ENCODE results near the gene TOMM40. TPM values are rescaled to one million over a fixed set of nuclear protein-coding genes. Genes with fewer than 3 reads are reported as not detected.
A peak's percentile ranks its signal among the peaks of the same experiment; 100 is the strongest.

Gene TOMM40
- total and polyA plus RNA-seq, 2 of the 13 experiments (the other 11 are each of a cell fraction or from before 2014, with no cell fraction given), result 72.0 to 110 TPM

- peak; percentile 82; the same call in 1 of the 2 replicates for TF ChIP-seq ZBTB26 (CRISPR knock-in tag; IDR thresholded peaks at IDR 0.05; ENCODE audit: borderline replicate concordance)
- TF ChIP-seq SKI (IDR thresholded peaks at IDR 0.05; ENCODE audit: partially characterized antibody), result no peak
- peak; percentile 29; the same call in 1 of the 2 replicates for TF ChIP-seq CHD4 (IDR thresholded peaks at IDR 0.05; ENCODE audit: borderline replicate concordance, low read length)
- TF ChIP-seq ZMYM3 (CRISPR knock-in tag; IDR thresholded peaks at IDR 0.05), result peak; percentile 79
- TF ChIP-seq ZFP37 (CRISPR knock-in tag; IDR thresholded peaks at IDR 0.05; ENCODE audit: borderline replicate concordance), result no peak
- TF ChIP-seq ZFP91 (CRISPR knock-in tag; IDR thresholded peaks at IDR 0.05; ENCODE audit: borderline replicate concordance), result peak; percentile 38; the same call in 1 of the 2 replicates
- peak; percentile 45; the same call in 1 of the 2 replicates for TF ChIP-seq ZFX (CRISPR knock-in tag; IDR thresholded peaks at IDR 0.05; ENCODE audit: low read depth)
- peak; percentile 25; the same call in 1 of the 2 replicates for TF ChIP-seq KDM5B (CRISPR knock-in tag; IDR thresholded peaks at IDR 0.05; ENCODE audit: borderline replicate concordance)
- 0 out of 2 replicates have a peak, but pooled peaks have one; percentile 35 for TF ChIP-seq SRY (CRISPR knock-in tag; IDR thresholded peaks at IDR 0.05)
- 0 out of 2 replicates have a peak, but pooled peaks have one; percentile 8 for TF ChIP-seq ZBTB37 (CRISPR knock-in tag; IDR thresholded peaks at IDR 0.05)
- TF ChIP-seq ZNF75D (CRISPR knock-in tag; IDR thresholded peaks at IDR 0.05; ENCODE audit: borderline replicate concordance), result no peak
- no peak for TF ChIP-seq GLI4 (CRISPR knock-in tag; IDR thresholded peaks at IDR 0.05; ENCODE audit: borderline replicate concordance)
- no peak for TF ChIP-seq ZNF446 (CRISPR knock-in tag; IDR thresholded peaks at IDR 0.05)
- TF ChIP-seq ZNF382 (CRISPR knock-in tag; IDR thresholded peaks at IDR 0.05; ENCODE audit: borderline replicate concordance), result no peak
- TF ChIP-seq NONO (IDR thresholded peaks at IDR 0.05), result no peak
- peak; percentile 82 for TF ChIP-seq NONO (CRISPR knock-in tag; conservative IDR thresholded peaks at IDR 0.05)
- peak; percentile 68 to 69; a peak in 3 of 4 replicates for TF ChIP-seq HMGXB4 (CRISPR knock-in tag; IDR thresholded peaks at IDR 0.05; ENCODE audit: borderline replicate concordance in 1 of 2, low read depth in 1 of 2)
- TF ChIP-seq RBM22 (optimal IDR thresholded peaks at IDR 0.05; ENCODE audit: low read length), result no peak
- TF ChIP-seq ZBTB44 (CRISPR knock-in tag; IDR thresholded peaks at IDR 0.05), result no peak
- no peak for TF ChIP-seq TRIM24 (CRISPR knock-in tag; IDR thresholded peaks at IDR 0.05)
Observed at GRCh38 chr19:44845612-44846454, 45.2 kb upstream of the TOMM40 start, which contains the start of gene NECTIN2 (continued).

Data from HepG2 (cell line).